Activated effector memory CD4-positive, alpha-beta T cell treated with Interleukin-2 at 50 U/mL for 16 hours (primary cell): ENCODE results near the gene ITPKB.

Experiments used
- DNase-seq: peaks from one replicate; pipeline ENCODE4 v3.0.0-alpha.2; 2020

Gene ITPKB

DNA sequence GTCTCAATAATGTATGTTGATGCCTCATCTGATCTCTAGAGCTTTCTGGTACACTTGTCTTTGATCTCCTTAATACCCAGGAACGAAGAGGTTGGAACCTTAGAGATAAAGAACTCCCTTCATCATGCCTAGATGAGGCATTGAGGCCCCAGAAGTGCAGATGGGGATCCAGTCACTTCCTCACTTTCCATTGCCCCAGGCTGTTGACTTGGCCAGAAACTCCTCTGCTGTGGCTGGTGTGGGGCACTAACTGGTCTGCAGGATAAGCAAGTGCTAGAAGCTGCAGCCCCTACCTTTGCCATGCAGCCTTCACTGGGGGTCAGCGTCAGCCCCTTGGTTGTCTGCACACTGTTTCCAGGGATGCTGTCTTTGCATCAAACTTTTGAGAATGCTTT is 140.6 kb downstream of the ITPKB start:
- no peak for DNase-seq

DNA sequence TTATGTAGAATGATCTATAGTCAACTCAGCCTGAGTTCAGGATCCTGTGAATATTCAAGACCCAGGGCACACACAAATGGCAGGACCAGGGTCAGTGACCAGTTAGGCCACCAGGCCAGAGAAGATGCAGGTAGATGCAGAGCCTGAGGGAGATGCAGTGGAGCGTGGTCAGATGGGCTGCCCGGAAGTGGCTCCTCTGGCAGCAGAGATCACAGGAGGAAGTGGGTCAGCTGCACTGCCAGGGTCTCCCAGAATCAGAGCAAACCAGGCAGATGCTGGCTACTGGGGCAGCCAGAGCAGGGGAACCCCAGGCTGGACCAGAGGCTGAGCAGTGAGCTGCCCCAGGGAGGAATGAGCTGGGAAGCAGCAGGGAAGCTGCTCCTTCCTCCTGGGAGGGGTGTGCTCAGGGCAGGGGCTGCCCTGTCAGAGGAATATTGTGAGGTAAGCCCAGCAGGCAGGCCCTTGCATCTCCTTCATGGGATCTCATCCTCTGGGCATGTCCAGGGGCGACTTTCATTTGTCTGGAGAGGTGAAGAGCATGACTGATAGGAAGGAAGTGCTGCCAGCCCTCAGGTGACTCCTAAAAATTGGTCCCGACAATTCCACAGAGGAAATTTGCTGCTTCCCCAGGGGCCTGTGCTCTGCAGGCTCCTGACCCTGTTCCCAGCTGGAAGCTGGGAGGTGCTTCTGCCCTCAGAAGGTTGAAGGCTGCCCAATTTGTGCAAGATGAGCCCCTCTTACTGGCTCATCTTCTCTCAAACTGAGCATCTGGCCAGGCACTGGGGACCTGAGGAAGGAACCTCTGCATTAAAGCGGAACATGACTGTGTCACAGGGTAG is 141.2 kb downstream of the ITPKB start:
- no peak for DNase-seq

DNA sequence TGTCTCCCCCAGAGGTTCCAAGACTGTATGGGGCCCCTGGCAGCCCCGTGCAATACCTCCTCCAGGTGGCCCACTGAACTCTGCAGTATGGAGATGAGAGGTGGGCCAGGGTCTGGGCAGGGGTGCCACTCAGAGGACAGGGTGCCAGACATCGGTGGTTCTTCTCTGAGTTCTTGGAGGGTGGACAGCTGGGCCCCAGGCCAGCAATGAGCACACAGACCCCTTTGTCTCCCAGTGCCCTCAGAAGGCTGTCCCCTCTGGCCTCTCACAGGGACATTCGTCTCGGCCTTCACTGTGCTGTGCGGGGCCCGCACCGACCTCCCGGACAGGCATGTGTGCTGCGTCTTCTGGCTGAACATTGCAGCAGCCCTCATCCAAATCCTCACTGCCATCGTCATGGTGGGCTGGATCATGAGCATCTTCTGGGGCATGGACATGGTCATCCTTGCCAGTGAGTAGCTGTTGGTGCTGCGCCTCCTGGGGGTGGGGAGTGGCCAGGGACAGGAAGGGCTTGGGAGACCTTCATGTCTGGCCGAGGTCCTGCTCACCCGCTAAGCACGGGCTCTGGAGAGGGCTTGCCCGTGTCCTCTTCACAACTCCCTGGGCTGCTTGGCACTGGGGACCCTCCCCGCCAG is 142.4 kb downstream of the ITPKB start:
- DNase-seq = no peak

DNA sequence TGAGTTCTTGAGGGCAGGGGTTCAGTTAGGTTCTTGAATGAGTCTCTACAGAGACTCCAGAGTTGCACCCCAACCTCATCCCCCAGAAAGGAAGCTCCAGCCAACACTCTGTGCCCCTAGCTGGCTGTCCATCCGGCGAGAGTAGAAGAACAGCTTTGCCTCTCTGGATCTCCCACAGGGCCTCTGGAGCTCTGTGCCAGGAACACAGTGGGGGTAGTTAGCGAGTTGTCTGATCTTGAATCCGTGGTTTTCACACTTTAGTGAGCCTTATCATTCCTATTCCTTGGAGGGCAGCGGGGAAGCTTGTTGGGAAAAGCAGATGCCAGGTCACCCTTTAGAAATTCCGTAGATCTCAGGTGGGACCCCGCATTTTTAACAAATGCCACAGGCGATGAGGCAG is 145.5 kb downstream of the ITPKB start:
- DNase-seq = no peak

DNA sequence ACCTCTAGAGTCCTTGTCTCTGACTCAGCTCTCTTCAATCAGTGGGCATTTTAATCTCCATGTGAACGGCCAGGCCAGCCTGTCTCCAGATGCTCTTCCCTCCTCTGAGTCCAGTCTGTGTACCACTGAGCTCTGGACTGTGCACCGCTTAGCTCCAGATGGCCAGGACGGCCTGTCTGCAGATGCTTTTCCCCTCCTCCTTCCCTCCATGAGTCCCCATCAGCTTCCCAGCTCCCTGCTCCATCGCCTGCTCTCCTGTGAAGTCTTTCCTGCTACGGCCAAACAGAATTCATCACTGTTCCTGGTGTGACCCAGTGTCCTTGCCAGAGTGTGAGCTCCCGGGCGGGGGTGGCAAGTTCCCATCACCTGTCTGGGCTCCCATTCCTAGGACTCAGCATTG is 148.5 kb downstream of the ITPKB start:
- DNase-seq = no peak

DNA sequence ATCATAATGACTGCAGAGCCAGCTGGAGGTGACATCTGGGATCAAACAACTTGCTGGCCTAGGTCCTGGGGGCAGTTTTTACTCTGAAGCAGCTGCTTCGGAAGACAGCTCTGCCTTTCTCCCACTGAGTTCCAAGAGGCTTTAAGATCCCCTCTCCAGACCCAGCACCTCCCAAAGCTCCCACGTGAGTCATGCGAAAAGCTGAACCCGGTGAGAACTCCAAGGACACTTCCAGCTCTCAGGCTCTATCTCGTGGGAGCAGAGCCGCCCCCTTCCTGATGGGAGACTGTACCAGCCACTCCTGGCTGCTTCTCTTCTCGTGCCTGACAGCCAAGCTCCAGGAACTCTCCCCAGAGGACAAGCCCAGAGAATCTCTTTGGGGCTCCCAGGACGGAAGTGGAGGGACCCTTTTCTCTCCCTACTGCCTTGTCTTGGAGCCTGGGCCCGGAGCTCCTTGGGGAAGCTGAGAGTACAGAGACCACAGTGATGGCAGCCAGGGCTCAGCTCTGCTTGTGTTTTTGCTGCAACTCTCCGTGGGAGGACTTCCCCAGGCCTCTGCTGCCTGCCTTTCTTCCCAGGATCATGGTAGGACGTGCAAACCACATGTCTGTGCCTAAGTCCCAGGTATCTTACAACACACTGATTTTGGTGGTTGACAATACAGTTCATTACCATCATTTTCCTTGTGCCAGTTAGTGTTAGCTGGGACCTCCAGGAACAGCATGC is 149.9 kb downstream of the ITPKB start:
- DNase-seq = no peak

DNA sequence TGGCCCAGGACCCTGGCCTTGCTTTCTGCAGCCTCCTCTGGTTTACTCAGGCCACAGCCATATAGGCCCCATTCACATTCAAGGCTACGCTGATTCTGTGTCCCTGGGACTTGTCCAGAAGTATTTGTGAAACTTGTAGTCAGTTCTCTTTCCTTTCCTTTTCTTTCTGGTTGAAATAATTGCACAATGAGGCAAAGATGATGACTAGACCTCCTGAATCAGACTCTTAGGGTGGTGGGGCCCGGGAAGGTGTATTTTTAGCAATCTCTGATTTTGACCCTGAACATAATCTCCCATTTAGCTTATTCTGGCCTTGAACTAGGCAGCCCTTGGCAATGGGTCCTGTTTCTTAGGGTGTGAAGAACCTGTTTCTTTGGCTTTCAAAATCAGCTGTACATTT is 150.6 kb downstream of the ITPKB start:
- DNase-seq = no peak

DNA sequence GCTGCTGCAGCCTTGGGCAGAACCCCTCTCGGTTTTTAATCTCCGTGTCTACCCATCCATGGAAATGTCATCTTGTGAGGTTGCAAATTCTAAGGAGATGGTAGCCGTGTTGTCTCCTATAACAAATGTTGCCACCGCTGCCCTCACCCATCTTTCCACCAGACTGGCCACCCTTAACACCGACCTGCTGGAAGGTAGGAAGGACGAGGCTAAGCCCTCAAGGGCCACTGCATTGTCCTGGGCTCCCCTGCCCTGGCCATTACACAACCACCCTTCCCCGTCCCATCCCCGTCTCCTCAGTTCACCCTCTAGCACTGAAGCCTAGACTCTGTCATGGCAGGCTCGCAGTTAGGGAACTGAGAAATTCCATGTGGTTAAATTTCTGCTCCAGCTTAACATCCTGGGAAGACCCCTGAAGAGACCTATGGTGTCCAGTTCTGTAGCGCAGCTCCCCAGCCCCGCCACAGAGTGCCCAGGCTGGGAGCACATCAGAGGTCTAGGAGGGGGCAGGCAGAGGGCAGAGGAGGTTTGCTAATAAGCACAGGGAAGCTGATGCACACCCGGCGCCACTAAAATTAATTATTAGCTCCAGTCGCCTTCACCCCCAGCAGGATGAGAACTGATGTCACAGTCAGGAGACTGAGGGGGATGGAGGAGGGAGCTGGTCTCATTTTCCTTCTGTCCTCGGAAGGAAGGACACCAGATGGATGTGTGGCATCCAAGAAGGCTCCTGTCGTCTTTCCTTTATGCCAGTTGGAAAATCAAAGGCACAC is 152.2 kb downstream of the ITPKB start:
- DNase-seq = no peak

DNA sequence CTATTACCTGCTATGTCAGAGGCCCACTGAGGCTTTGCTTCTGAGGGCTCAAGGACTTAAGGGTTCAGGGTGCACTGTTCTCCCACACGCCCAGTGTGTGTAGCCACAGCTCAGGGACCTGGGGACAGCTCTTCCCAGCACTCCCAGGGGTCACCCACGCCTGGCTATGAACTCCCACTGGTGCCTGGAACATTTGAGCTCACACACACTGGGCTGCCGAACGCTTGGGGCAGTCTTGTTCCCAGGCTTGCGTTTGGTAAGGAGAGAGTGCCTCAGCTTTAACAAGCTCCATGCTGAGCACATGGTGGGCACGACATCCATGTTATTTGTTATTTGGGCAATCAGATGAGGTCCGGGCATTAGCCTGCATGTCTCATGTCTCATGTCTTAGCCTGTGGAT is 153.0 kb downstream of the ITPKB start:
- DNase-seq = no peak

DNA sequence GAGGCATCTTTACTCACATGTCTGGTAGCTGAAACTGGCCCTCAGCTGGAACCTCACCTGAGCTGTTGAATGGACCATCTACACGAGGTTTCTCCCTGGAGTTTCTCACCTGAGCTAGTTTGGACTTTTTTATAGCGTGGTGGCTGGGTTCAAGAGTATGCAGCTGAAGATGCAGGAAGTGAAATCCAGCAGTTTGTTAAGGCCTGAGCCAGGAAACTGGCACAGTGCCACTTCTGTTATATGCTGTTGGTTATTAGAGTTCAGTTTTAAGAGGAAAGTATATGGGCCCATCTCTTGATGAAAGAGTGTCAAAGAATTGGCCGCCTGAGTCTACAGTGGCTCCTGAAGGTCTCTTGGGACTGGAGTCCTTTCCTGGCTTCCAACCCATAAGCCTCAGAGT is 154.9 kb downstream of the ITPKB start:
- DNase-seq = no peak

DNA sequence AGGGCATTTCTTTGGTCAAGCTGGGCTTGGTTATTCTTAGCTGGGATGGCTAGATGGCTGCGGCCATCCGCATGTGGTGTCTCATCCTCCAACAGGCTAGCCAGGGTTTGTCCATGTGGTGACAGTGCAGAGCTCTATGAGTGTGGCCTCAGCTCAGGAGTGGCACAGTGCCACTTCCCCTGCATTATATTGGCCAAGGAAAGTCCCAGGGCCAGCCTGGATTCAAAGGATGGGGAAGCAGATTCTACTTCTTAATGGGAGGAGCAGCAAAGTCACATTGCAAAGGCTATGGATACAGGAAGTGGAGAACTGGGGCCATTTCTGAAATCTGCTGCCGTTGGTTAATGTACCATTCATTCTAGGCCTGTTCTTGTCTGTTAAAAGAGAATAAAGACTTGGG is 156.1 kb downstream of the ITPKB start:
- DNase-seq = no peak
